MCF 10A (cell line): Measurements from ENCODE around the gene TPX2. TPM values are rescaled to one million over a fixed set of nuclear protein-coding genes. Genes with fewer than 3 reads are reported as not detected.

Experiments used
- BruUV-seq: library from RNA; stranded (reverse); fragments of 400-500 nt; replicated peaks from 2 replicates; lab custom pipeline; 2021; lab: Mats Ljungman, UMichigan
- CTCF ChIA-PET: fragments of 300-600 bp; sonication (Branson Sonifier 250); formaldehyde crosslinking; extraction: SDS; loops from one replicate; lab custom pipeline; 2021; ENCODE audit warnings: antibody characterized with exemption, inconsistent platforms; lab: Yijun Ruan, JAX
- POLR2A ChIA-PET: fragments of 300-600, 350-650 bp; sonication (Branson Sonifier 250); formaldehyde crosslinking; extraction: SDS; loops from one replicate; lab custom pipeline; 2020; ENCODE audit warnings: antibody characterized with exemption, inconsistent platforms; lab: Yijun Ruan, JAX
- DNase-seq: peaks from one replicate; pipeline ENCODE4 v3.0.0-alpha.2; 2018; ENCODE audit not compliant: unreplicated experiment
- H3K27ac Mint-ChIP-seq: one replicate; pipeline ENCODE4 v1.8.0; 2022; ENCODE audit warnings: mild to moderate bottlenecking, low read depth, mixed read lengths; ENCODE audit not compliant: unreplicated experiment
- H3K27me3 Mint-ChIP-seq: one replicate; pipeline ENCODE4 v1.8.0; 2022; ENCODE audit warnings: mixed read lengths; ENCODE audit not compliant: insufficient read depth, unreplicated experiment
- H3K36me3 Mint-ChIP-seq: one replicate; pipeline ENCODE4 v1.8.0; 2022; ENCODE audit warnings: mild to moderate bottlenecking, moderate library complexity, mixed read lengths; ENCODE audit not compliant: insufficient read depth, unreplicated experiment
- H3K4me1 Mint-ChIP-seq: one replicate; pipeline ENCODE4 v1.8.0; 2022; ENCODE audit warnings: mixed read lengths; ENCODE audit not compliant: insufficient read depth, unreplicated experiment
- H3K4me3 Mint-ChIP-seq: one replicate; pipeline ENCODE4 v1.8.0; 2022; ENCODE audit warnings: mild to moderate bottlenecking, moderate library complexity, mixed read lengths; ENCODE audit not compliant: unreplicated experiment
- H3K9me3 Mint-ChIP-seq: one replicate; pipeline ENCODE4 v1.8.0; 2022; ENCODE audit warnings: mixed read lengths; ENCODE audit not compliant: unreplicated experiment
- intact Hi-C: fragments of 100-400 bp; cut with micrococcal nuclease; formaldehyde crosslinking; loops from 2 replicates; pipeline ENCODE4 v1.14.1; 2022
- total RNA-seq: library from RNA; stranded (reverse); gene quantifications from 2 replicates; pipeline ENCODE4 v1.2.3, GENCODE V29; 2022
- TF ChIP-seq, protein P1 (sequence below): fragments of 200-600 bp; IDR thresholded peaks from one replicate; pipeline ENCODE4 v1.8.0; 2022; ENCODE audit warnings: antibody characterized with exemption, mild to moderate bottlenecking; ENCODE audit not compliant: unreplicated experiment

TPX2 gene
- total RNA-seq, 1 experiment from 2014 or later, result 79.6 TPM

DNA sequence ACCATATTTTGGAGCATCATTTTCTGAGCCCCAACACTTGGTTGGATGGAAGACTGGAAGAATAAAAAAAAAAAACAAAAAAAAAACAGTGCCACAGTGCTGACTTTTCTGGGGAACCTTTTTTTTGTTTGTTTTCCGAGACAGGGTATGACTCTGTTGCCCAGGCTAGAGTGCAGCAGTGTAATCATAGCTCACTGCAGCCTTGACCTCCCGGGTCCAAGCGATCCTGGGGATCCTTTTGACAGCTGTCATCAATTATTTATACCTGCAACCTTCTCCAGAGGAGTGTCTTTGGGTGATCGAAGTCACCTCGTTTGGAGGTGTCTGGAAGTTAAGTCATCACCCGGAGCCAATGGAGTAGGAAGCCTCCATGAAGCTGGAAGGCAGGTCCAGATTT is 7.8 kb upstream of the TPX2 start:
- TF ChIP-seq, protein P1, sequence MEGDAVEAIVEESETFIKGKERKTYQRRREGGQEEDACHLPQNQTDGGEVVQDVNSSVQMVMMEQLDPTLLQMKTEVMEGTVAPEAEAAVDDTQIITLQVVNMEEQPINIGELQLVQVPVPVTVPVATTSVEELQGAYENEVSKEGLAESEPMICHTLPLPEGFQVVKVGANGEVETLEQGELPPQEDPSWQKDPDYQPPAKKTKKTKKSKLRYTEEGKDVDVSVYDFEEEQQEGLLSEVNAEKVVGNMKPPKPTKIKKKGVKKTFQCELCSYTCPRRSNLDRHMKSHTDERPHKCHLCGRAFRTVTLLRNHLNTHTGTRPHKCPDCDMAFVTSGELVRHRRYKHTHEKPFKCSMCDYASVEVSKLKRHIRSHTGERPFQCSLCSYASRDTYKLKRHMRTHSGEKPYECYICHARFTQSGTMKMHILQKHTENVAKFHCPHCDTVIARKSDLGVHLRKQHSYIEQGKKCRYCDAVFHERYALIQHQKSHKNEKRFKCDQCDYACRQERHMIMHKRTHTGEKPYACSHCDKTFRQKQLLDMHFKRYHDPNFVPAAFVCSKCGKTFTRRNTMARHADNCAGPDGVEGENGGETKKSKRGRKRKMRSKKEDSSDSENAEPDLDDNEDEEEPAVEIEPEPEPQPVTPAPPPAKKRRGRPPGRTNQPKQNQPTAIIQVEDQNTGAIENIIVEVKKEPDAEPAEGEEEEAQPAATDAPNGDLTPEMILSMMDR, result no peak
- Mint-ChIP-seq H3K36me3 (no peaks in the 10 kb centered on the region), H3K27ac (peak overlapping the region; percentile 83)

DNA sequence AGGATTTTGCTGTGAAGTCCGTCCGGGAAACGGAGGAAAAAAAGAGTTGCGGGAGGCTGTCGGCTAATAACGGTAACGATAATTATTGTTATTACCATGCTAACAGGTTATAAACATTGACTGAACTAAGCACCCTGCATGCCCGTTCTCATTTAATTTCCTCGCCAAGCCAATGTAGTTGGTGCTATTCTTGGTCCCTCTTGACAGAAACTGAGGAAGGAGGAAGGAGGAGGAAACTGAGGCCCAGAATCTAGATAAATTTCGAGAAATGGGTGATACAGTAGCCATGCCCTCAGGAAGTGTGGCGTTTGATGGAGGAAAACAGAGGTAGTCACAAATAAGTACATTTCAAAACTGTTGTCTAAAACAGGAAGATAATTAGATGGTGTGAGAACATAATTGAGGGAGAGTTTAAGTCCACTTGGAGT is 474 bp downstream of the TPX2 start:
- no peaks in the 10 kb centered on the region for H3K4me1 Mint-ChIP-seq
- H3K4me3 Mint-ChIP-seq, result no peak overlapping the region
- no peak overlapping the region for H3K27ac Mint-ChIP-seq
- TF ChIP-seq, protein P1, result no peak
- intact Hi-C loops, result no loop called here
- TSS peak; percentile 75 for BruUV-seq
- POLR2A ChIA-PET, result interaction anchor here (0.7 to 5.1 kb wide), 36 partner anchors 10 to 1929 kb away, joined by 3 to 81 read pairs (median 7); partner anchors contain the start of genes BCL2L1 and ID1
- no peaks in the 10 kb centered on the region for H3K27me3 Mint-ChIP-seq
- H3K9me3 Mint-ChIP-seq, result no peaks in the 10 kb centered on the region
- CTCF ChIA-PET, result interaction anchor here (0.6 to 5.3 kb wide), 10 partner anchors 9 to 144 kb away, joined by 3 to 45 read pairs (median 4); partner anchors contain the start of gene BCL2L1
- DNase-seq, result no peak
- no peaks in the 10 kb centered on the region for H3K36me3 Mint-ChIP-seq

More for the DNA sequence above, 7.8 kb upstream of the TPX2 start:
- CTCF ChIA-PET, result interaction anchor here (0.6 to 4.6 kb wide), 6 partner anchors 7 to 69 kb away, joined by 3 to 20 read pairs (median 4); no protein-coding TSS in a partner anchor
- Mint-ChIP-seq H3K27me3 (no peaks in the 10 kb centered on the region), H3K4me1 (peaks cover 15% of the 10 kb centered on the region), H3K9me3 (no peaks in the 10 kb centered on the region), H3K4me3 (peak overlapping the region; percentile 73)
- POLR2A ChIA-PET, result interaction anchor here (0.6 to 6.5 kb wide), 2 partner anchors 9 to 173 kb away, joined by 3 to 68 read pairs; partner anchors contain the start of gene TPX2
- intact Hi-C loops, result no loop called here
- no peak for DNase-seq
- no TSS peak for BruUV-seq

DNA sequence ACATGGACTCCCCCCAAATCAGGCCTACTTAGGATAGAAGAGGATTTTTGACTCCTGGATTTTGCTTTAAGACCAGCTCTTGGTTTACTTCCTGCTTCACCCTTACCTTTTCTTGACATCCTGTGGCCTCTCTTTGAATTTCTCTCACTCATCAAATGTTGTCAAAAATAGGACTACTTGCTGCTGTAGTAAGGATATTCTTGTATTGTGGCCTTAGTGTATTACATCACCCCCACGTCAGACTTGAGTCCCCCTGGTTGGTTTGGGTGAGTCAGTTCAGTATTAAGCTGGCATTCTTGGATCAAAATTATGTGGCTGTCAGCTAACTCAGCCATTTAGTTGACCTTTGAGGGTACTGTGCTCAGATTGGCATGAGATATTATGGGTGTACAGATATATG is 1.1 kb downstream of the TPX2 start:
- H3K36me3 Mint-ChIP-seq, result peaks cover 4% of the 10 kb centered on the region
- no peak overlapping the region for H3K4me3 Mint-ChIP-seq
- CTCF ChIA-PET, result interaction anchor here (0.8 to 5.3 kb wide), 7 partner anchors 8 to 145 kb away, joined by 3 to 45 read pairs (median 4); partner anchors contain the start of gene BCL2L1
- peak; percentile 47 for DNase-seq
- no peaks in the 10 kb centered on the region for H3K27me3 Mint-ChIP-seq
- no peaks in the 10 kb centered on the region for H3K9me3 Mint-ChIP-seq
- no TSS peak for BruUV-seq
- TF ChIP-seq, protein P1, result no peak
- no peak overlapping the region for H3K27ac Mint-ChIP-seq
- POLR2A ChIA-PET, result interaction anchor here (0.7 to 5.1 kb wide), 25 partner anchors 10 to 860 kb away, joined by 3 to 81 read pairs (median 7); partner anchors contain the start of genes BCL2L1 and ID1
- intact Hi-C loops, result no loop called here
- no peaks in the 10 kb centered on the region for H3K4me1 Mint-ChIP-seq

DNA sequence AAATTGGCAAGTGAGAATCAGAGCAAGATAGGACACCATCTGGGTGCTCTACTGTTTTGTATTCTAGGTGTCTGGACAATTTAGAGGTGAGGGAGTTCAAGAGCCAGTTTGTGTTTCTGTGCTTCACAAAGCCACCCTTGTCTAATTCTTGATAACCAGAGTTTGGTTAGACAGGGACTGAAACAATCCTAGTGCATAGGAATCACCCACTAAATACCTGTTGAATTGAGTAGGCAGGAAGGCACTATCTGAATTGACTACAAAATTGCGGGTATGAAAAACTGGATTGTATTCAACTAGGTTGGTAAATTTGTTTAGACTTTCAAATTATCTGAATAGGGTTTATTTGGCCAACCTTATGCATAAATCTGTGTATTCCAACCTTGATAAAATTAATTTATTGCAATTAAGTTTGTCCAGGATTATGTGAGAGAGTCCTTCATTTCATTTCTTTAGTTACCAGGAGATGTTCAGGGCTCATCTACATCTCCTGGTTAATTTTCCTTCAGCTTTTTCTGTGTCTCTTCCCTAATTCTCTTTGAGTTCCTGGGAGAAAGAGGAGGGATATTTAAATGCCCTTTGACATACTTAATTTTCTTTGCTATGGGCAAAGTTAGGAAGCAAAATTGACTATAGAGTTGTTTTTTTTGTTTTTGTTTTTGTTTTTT is 1.7 kb downstream of the TPX2 start:
- DNase-seq, result no peak
- H3K4me1 Mint-ChIP-seq, result peaks cover under 1% of the 10 kb centered on the region
- peaks cover 8% of the 10 kb centered on the region for H3K36me3 Mint-ChIP-seq
- H3K4me3 Mint-ChIP-seq, result no peak overlapping the region
- POLR2A ChIA-PET, result interaction anchor here (0.7 to 5.1 kb wide), 18 partner anchors 10 to 194 kb away, joined by 3 to 81 read pairs (median 8); partner anchors contain the start of genes BCL2L1 and ID1
- TF ChIP-seq, protein P1, result no peak
- H3K27ac Mint-ChIP-seq, result no peak overlapping the region
- intact Hi-C loops, result no loop called here
- no peaks in the 10 kb centered on the region for H3K27me3 Mint-ChIP-seq
- CTCF ChIA-PET, result interaction anchor here (0.8 to 5.3 kb wide), 6 partner anchors 11 to 145 kb away, joined by 3 to 45 read pairs (median 6); partner anchors contain the start of gene BCL2L1
- no TSS peak for BruUV-seq
- no peaks in the 10 kb centered on the region for H3K9me3 Mint-ChIP-seq
